Natural killer cell (primary cell): Measurements from ENCODE around the gene LRPAP1. TPM values are rescaled to one million over a fixed set of nuclear protein-coding genes. Genes with fewer than 3 reads are reported as not detected.
"Not testable (repeated sequence)": the region's sequence is repeated elsewhere in the genome, so short reads cannot be mapped to it uniquely, and the experiment has no call there.

Source experiments
- ATAC-seq, 3 donors: fragments of 150-1000 bp in 2 of 3; fragments of 200-7000 bp in 1 of 3; cut with Tn5 transposase; 1 replicate in 1 of 3; 2 replicates in 2 of 3; pipeline ENCODE4 v1.10.0; 2021; ENCODE audit warnings: mild to moderate bottlenecking in 2 of 3, moderate library complexity in 2 of 3
- DNase-seq, 2 donors: peaks; one replicate each; pipeline versions ENCODE4 v3.0.0 to v3.0.0-alpha.2; 2013 to 2021; ENCODE audit warnings: mixed read lengths in 1 of 2
- H3K27ac ChIP-seq: one replicate; pipeline ENCODE4 v1.5.1; 2013; ENCODE audit warnings: mild to moderate bottlenecking, low read length
- H3K27me3 ChIP-seq: one replicate; pipeline ENCODE4 v1.6.1; 2013; ENCODE audit warnings: low read length; ENCODE audit not compliant: control insufficient read depth, insufficient read depth
- H3K36me3 ChIP-seq: one replicate; pipeline ENCODE4 v1.6.1; 2013; ENCODE audit warnings: low read length; ENCODE audit not compliant: control insufficient read depth, insufficient read depth
- H3K4me1 ChIP-seq: one replicate; pipeline ENCODE4 v1.6.1; 2013; ENCODE audit warnings: low read length; ENCODE audit not compliant: control insufficient read depth, insufficient read depth
- H3K4me3 ChIP-seq: one replicate; pipeline ENCODE4 v1.5.1; 2013; ENCODE audit warnings: low read length
- H3K9me3 ChIP-seq: one replicate; pipeline ENCODE4 v1.6.1; 2013; ENCODE audit warnings: low read length; ENCODE audit not compliant: control insufficient read depth, insufficient read depth
- H3K27ac Mint-ChIP-seq, 2 donors: one replicate each; pipeline ENCODE4 v1.8.0; 2022; ENCODE audit warnings: mild to moderate bottlenecking in 2 of 2, mixed read lengths in 2 of 2, moderate library complexity in 1 of 2
- H3K27me3 Mint-ChIP-seq, 2 donors: one replicate each; pipeline ENCODE4 v1.8.0; 2022; ENCODE audit warnings: low read depth in 2 of 2, mixed read lengths in 2 of 2
- H3K36me3 Mint-ChIP-seq: one replicate; pipeline ENCODE4 v1.8.0; 2022; ENCODE audit warnings: mixed read lengths
- H3K4me1 Mint-ChIP-seq, 2 donors: one replicate each; pipeline ENCODE4 v1.8.0; 2022; ENCODE audit warnings: mixed read lengths in 2 of 2
- H3K4me3 Mint-ChIP-seq: one replicate; pipeline ENCODE4 v1.8.0; 2022; ENCODE audit warnings: mild to moderate bottlenecking, moderate library complexity, mixed read lengths
- H3K9me3 Mint-ChIP-seq, 2 donors: one replicate each; pipeline ENCODE4 v1.8.0; 2022; ENCODE audit warnings: mixed read lengths in 2 of 2
- CTCF ChIP-seq: fragments of 200-600 bp; IDR thresholded peaks from one replicate; pipeline ENCODE4 v1.8.0; 2022; ENCODE audit warnings: antibody characterized with exemption
- WGBS: methylation state at CpG from one replicate; pipeline ENCODE4 v1.1.7; 2013; ENCODE audit warnings: missing lambda C conversion rate; ENCODE audit not compliant: insufficient coverage; 5-methylcytosine and 5-hydroxymethylcytosine counted together
- intact Hi-C: fragments of 100-400 bp; cut with micrococcal nuclease; formaldehyde crosslinking; loops from one replicate; pipeline ENCODE4 v1.14.2; 2022
- total RNA-seq, 4 donors: library from RNA; stranded (reverse); fragments of 120-200 nt in 1 of 4; gene quantifications; one replicate each; pipeline versions ENCODE4 v1.2.3 to v1.2.4, GENCODE V29; 2013 to 2022

The LRPAP1 gene
- total RNA-seq, 3 donors from 2014 or later (not counting 1 experiment from before 2014, with no cell fraction given) = 85.4 to 93.4 (median 87.3) TPM

- Histone ChIP-seq H3K9me3 (no peaks in the 10 kb centered on the region), H3K27ac (no peak overlapping the region), H3K27me3 (peaks cover 17% of the 10 kb centered on the region), H3K36me3 (no peaks in the 10 kb centered on the region), H3K4me1 (peaks cover 5% of the 10 kb centered on the region), H3K4me3 (no peak overlapping the region)
- Mint-ChIP-seq H3K27ac (no peak overlapping the region), H3K4me3 (no peak overlapping the region), H3K9me3 (no peaks in the 10 kb centered on the region), H3K36me3 (no peaks in the 10 kb centered on the region), H3K4me1 (no peaks in the 10 kb centered on the region), H3K27me3 (peaks cover 19 to 27% of the 10 kb centered on the region in 2 donors)
- ATAC-seq (no peak), DNase-seq (no peak)
- intact Hi-C loops = no loop called here
- TF ChIP-seq CTCF = no peak
- 86% methylated on average over 21 of the region's 25 CpGs for whole genome bisulfite sequencing
Observed at GRCh38 chr4:3461515-3462291, 70.5 kb downstream of the LRPAP1 start.

DNA sequence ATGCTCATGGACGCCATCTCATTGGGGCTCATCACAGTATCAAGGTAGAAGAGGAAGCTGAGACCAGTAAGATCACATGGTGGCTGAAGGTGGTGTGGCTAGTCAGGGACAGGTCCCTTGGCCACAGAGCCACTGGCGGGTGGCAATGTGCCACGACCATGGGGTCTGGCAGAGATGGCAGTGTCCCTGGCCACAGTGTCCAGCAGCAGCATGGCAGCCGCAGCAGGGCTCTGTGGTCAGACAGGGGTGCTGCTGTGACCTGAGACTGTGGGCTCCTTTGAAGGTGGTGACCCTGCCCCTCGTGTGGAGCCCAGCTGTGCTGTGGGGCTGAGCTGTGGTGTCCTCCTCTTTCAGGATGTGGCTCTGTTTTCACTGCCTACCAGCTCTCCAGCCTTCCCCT, 71.3 kb downstream of the LRPAP1 start:
- peaks cover 5% of the 10 kb centered on the region for H3K4me1 ChIP-seq
- TF ChIP-seq CTCF = no peak
- Mint-ChIP-seq H3K4me1 (no peaks in the 10 kb centered on the region), H3K27ac (no peak overlapping the region), H3K4me3 (no peak overlapping the region), H3K36me3 (no peaks in the 10 kb centered on the region), H3K9me3 (no peaks in the 10 kb centered on the region), H3K27me3 (peaks cover 19 to 27% of the 10 kb centered on the region in 2 donors)
- no peaks in the 10 kb centered on the region for H3K9me3 ChIP-seq
- no peak overlapping the region for H3K27ac ChIP-seq
- intact Hi-C loops = no loop called here
- H3K36me3 ChIP-seq = no peaks in the 10 kb centered on the region
- peaks cover 17% of the 10 kb centered on the region for H3K27me3 ChIP-seq
- ATAC-seq (no peak), DNase-seq (no peak)
- no peak overlapping the region for H3K4me3 ChIP-seq
- 70% methylated on average over 5 of the region's 5 CpGs for WGBS

- H3K4me3 ChIP-seq, intact Hi-C loops, H3K9me3 ChIP-seq, H3K4me1 Mint-ChIP-seq, H3K36me3 Mint-ChIP-seq, H3K36me3 ChIP-seq, H3K9me3 Mint-ChIP-seq, ATAC-seq, H3K4me1 ChIP-seq, H3K27ac Mint-ChIP-seq, H3K27ac ChIP-seq, DNase-seq, H3K4me3 Mint-ChIP-seq: not testable (repeated sequence)
- peaks cover 16% of the 10 kb centered on the region for H3K27me3 ChIP-seq
- H3K27me3 Mint-ChIP-seq = peaks cover 19% of the 10 kb centered on the region in 2 donors
- 90% methylated on average over 5 of the region's 5 CpGs for WGBS
Observed at GRCh38 chr4:3459156-3459555, 73.1 kb downstream of the LRPAP1 start.

DNA sequence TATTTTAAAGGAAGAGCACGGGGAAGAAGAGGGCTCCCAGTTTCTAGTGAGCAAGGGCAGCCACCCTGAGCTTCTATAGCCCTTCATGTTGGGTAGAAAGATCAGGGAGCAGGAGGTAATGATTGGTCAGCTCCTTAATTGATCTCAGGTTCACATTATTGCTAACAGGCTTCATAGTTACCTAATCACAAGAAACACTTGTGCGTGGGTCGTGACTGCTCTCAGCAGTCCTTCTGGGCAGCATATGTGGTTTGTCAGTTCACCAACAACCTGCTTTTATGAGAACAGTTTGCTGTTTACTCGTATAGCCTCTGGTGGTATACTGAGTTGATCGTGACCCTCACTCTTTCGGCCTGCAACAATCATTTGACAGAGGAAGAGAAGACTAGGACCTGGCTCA, 73.9 kb downstream of the LRPAP1 start:
- H3K36me3 Mint-ChIP-seq = peaks cover 9% of the 10 kb centered on the region
- no peaks in the 10 kb centered on the region for H3K9me3 ChIP-seq
- WGBS = 84% methylated on average over 6 of the region's 6 CpGs
- no peaks in the 10 kb centered on the region for H3K4me1 ChIP-seq
- DNase-seq = no peak
- peaks cover 10% of the 10 kb centered on the region for H3K27me3 ChIP-seq
- H3K4me3 Mint-ChIP-seq = no peak overlapping the region
- H3K36me3 ChIP-seq = no peaks in the 10 kb centered on the region
- no peaks in the 10 kb centered on the region for H3K4me1 Mint-ChIP-seq
- no peak overlapping the region for H3K4me3 ChIP-seq
- H3K9me3 Mint-ChIP-seq = no peaks in the 10 kb centered on the region
- no peak for ATAC-seq
- intact Hi-C loops = no loop called here
- H3K27ac Mint-ChIP-seq = no peak overlapping the region
- peaks cover 19% of the 10 kb centered on the region in 2 donors for H3K27me3 Mint-ChIP-seq
- no peak for TF ChIP-seq CTCF
- no peak overlapping the region for H3K27ac ChIP-seq

DNA sequence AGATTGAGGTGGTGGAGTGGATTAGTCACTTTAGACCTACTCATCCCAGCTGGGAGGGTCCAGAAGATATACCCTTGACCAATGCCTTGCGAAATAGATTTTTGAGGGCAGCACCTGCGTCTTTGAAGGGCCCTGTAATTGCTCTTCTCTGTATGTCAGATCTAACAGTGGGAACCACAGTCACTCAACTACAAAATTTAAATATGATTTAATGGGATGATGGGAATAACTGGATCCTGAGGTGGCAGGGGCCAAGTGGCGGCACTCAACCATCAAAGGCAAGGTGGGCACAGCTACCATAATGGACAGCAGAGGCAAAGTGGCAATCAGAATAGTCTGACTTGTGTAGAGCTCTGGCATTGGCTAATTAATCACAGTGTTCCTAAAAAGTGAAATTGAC, 76.6 kb downstream of the LRPAP1 start:
- ATAC-seq, intact Hi-C loops, DNase-seq, H3K4me3 ChIP-seq, H3K4me1 Mint-ChIP-seq, H3K27ac ChIP-seq, H3K4me3 Mint-ChIP-seq, H3K27ac Mint-ChIP-seq, H3K9me3 ChIP-seq, H3K36me3 ChIP-seq, H3K27me3 ChIP-seq, H3K36me3 Mint-ChIP-seq, H3K9me3 Mint-ChIP-seq, H3K4me1 ChIP-seq: not testable (repeated sequence)
- peaks cover 11 to 19% of the 10 kb centered on the region in 2 donors for H3K27me3 Mint-ChIP-seq
- 95% methylated on average over 3 of the region's 3 CpGs for WGBS
